DND-41 (cell line): Measurements from ENCODE around the gene KCND3.

ENCODE experiments used
- EZH2 ChIP-seq: IDR thresholded peaks from 3 replicates; pipeline ENCODE4 v1.6.1; 2012; ENCODE audit warnings: borderline replicate concordance, low read depth, mild to moderate bottlenecking, moderate library complexity, low read length, inconsistent platforms; ENCODE audit not compliant: severe bottlenecking
- TF ChIP-seq, protein P1 (sequence below): IDR thresholded peaks from 2 replicates; pipeline ENCODE4 v1.5.1; 2012; ENCODE audit warnings: borderline replicate concordance, low read length, moderate library complexity, mild to moderate bottlenecking; ENCODE audit not compliant: poor library complexity, severe bottlenecking; ENCODE audit errors: extremely low read depth

DNA sequence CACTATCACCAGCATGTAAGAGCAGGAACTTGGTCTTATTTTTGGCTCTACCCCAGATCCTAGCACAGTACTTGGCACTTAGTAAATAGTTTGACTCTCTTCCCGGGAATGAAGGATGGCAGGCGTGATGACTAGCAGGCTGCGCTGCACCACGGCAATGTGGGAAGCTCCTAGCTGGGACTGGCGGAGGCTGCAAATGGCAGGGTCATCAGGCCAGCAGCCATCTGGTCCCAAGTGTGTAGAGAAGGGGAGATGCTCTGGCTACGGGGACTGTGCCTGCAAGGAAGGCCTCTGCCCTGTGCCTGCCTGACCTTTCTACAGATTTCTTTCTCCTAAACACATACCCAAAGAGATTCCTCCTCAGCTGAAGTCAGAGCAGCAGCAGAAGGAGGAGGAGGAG, 95.0 kb downstream of the KCND3 start:
- TF ChIP-seq EZH2: no peak
- TF ChIP-seq, protein P1, sequence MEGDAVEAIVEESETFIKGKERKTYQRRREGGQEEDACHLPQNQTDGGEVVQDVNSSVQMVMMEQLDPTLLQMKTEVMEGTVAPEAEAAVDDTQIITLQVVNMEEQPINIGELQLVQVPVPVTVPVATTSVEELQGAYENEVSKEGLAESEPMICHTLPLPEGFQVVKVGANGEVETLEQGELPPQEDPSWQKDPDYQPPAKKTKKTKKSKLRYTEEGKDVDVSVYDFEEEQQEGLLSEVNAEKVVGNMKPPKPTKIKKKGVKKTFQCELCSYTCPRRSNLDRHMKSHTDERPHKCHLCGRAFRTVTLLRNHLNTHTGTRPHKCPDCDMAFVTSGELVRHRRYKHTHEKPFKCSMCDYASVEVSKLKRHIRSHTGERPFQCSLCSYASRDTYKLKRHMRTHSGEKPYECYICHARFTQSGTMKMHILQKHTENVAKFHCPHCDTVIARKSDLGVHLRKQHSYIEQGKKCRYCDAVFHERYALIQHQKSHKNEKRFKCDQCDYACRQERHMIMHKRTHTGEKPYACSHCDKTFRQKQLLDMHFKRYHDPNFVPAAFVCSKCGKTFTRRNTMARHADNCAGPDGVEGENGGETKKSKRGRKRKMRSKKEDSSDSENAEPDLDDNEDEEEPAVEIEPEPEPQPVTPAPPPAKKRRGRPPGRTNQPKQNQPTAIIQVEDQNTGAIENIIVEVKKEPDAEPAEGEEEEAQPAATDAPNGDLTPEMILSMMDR: no peak
